GM23248 (cell line): ENCODE measurements around the gene CCBE1. TPM values are rescaled to one million over a fixed set of nuclear protein-coding genes. Genes with fewer than 3 reads are reported as not detected.
"Not testable (repeated sequence)": the region's sequence is repeated elsewhere in the genome, so short reads cannot be mapped to it uniquely, and the experiment has no call there.

Experiments used
- DNase-seq: peaks from one replicate; pipeline ENCODE4 v3.0.0-alpha.2; 2015
- H2AFZ ChIP-seq: fragments of 200-600 bp; sonication (generic); 2 replicates; pipeline ENCODE4 v1.6.1; 2016; ENCODE audit warnings: antibody characterized with exemption
- H3F3A ChIP-seq: fragments of 200-600 bp; sonication (generic); 2 replicates; pipeline ENCODE4 v1.6.1; 2016; ENCODE audit warnings: mild to moderate bottlenecking, antibody characterized with exemption, mixed run types; ENCODE audit not compliant: insufficient read depth
- H3K27ac ChIP-seq: fragments of 200-600 bp; sonication (generic); 2 replicates; pipeline ENCODE4 v1.5.1; 2016; ENCODE audit warnings: mild to moderate bottlenecking
- H3K27me3 ChIP-seq: fragments of 200-600 bp; sonication (generic); replicated peaks from 2 replicates; pipeline ENCODE4 v1.6.1; 2016; ENCODE audit warnings: mild to moderate bottlenecking; ENCODE audit not compliant: insufficient read depth
- H3K36me3 ChIP-seq: fragments of 200-600 bp; sonication (generic); 2 replicates; pipeline ENCODE4 v1.6.1; 2016; ENCODE audit warnings: low read depth, mild to moderate bottlenecking
- H3K4me1 ChIP-seq: fragments of 200-600 bp; sonication (generic); 2 replicates; pipeline ENCODE4 v1.6.1; 2016; ENCODE audit warnings: mild to moderate bottlenecking; ENCODE audit not compliant: insufficient read depth
- H3K4me2 ChIP-seq: fragments of 200-600 bp; sonication (generic); one replicate; pipeline ENCODE4 v1.6.1; 2016; ENCODE audit warnings: mild to moderate bottlenecking; ENCODE audit not compliant: unreplicated experiment
- H3K4me3 ChIP-seq: fragments of 200-600 bp; sonication (generic); 2 replicates; pipeline ENCODE4 v1.5.1; 2016; ENCODE audit warnings: mild to moderate bottlenecking
- H3K79me2 ChIP-seq: fragments of 200-600 bp; sonication (generic); 2 replicates; pipeline ENCODE4 v1.6.1; 2016; ENCODE audit warnings: mild to moderate bottlenecking; ENCODE audit not compliant: insufficient read depth
- H3K9ac ChIP-seq: fragments of 200-600 bp; sonication (generic); 2 replicates; pipeline ENCODE4 v1.6.1; 2016; ENCODE audit warnings: mild to moderate bottlenecking
- H3K9me2 ChIP-seq: fragments of 200-600 bp; sonication (generic); 2 replicates; pipeline ENCODE4 v1.6.1; 2016; ENCODE audit warnings: mixed run types, mild to moderate bottlenecking, moderate library complexity; ENCODE audit not compliant: insufficient read depth
- H3K9me3 ChIP-seq: fragments of 200-600 bp; sonication (generic); one replicate; pipeline ENCODE4 v1.6.1; 2017; ENCODE audit warnings: low read depth
- H4K20me1 ChIP-seq: fragments of 200-600 bp; sonication (generic); 2 replicates; pipeline ENCODE4 v1.6.0; 2016; ENCODE audit not compliant: insufficient read depth
- EZH2 ChIP-seq: fragments of 200-600 bp; sonication (generic); IDR thresholded peaks from 2 replicates; pipeline ENCODE4 v1.6.1; 2018; ENCODE audit warnings: antibody characterized with exemption, mild to moderate bottlenecking; ENCODE audit not compliant: insufficient read depth, poor library complexity, severe bottlenecking
- EZH2phosphoT487 ChIP-seq: fragments of 200-600 bp; sonication (generic); IDR thresholded peaks from 2 replicates; pipeline ENCODE4 v1.6.1; 2018; ENCODE audit warnings: antibody characterized with exemption, moderate library complexity, mild to moderate bottlenecking, low read depth; ENCODE audit not compliant: insufficient read depth
- WGBS, 2 experiments: methylation state at CpG; one replicate each; pipeline ENCODE4 v1.1.6; 2015 to 2017; ENCODE audit warnings: low lambda C conversion rate in 2 of 2, low coverage in 1 of 2; ENCODE audit errors: missing lambda C conversion rate in 2 of 2; 5-methylcytosine and 5-hydroxymethylcytosine counted together
- in situ Hi-C: fragments of 300-500 bp; cut with MboI; formaldehyde crosslinking; loops from 2 replicates; pipeline ENCODE4 v1.15.0; 2020
- polyA plus RNA-seq: library from polyadenylated mRNA; unstranded; fragments of >200 nt; fragmentation: Nextera tagmentation; extraction: Ambion mirVana; gene quantifications from 2 replicates; pipeline ENCODE4 v1.2.1, GENCODE V29; 2016
- total RNA-seq: library from RNA; depleted of rRNA; stranded (reverse); fragments of >200 nt; shearing (Covaris generic); gene quantifications from 2 replicates; pipeline ENCODE4 v1.2.3, GENCODE V29; 2014

Gene CCBE1
- total and polyA plus RNA-seq, 2 experiments from 2014 or later: 16.6 to 33.6 TPM

GRCh38 chr18:59740141-59740540, 42.9 kb upstream of the CCBE1 start:
- Histone ChIP-seq H3K9me2 (no peaks in the 10 kb centered on the region), H3K79me2 (no peaks in the 10 kb centered on the region), H3K4me3 (no peak overlapping the region), H3F3A (peaks cover 33% of the 10 kb centered on the region), H2AFZ (no peak overlapping the region), H3K9ac (no peak overlapping the region), H4K20me1 (no peaks in the 10 kb centered on the region), H3K4me1 (peaks cover 26% of the 10 kb centered on the region), H3K4me2 (no peak overlapping the region), H3K9me3 (no peaks in the 10 kb centered on the region), H3K27me3 (no peaks in the 10 kb centered on the region), H3K36me3 (no peaks in the 10 kb centered on the region), H3K27ac (no peak overlapping the region)
- TF ChIP-seq EZH2phosphoT487 (no peak), EZH2 (no peak)
- in situ Hi-C loops: loop anchor here (10.0 kb wide), 1 partner anchor 75 kb away; no protein-coding TSS in a partner anchor
- no peak for DNase-seq

- Histone ChIP-seq H3K27me3 (no peaks in the 10 kb centered on the region), H3K36me3 (no peaks in the 10 kb centered on the region), H3K4me3 (no peak overlapping the region), H3K9ac (no peak overlapping the region), H3F3A (peaks cover 13% of the 10 kb centered on the region), H4K20me1 (no peaks in the 10 kb centered on the region), H3K4me1 (peaks cover 6% of the 10 kb centered on the region), H2AFZ (no peak overlapping the region), H3K9me3 (no peaks in the 10 kb centered on the region), H3K79me2 (no peaks in the 10 kb centered on the region), H3K9me2 (no peaks in the 10 kb centered on the region), H3K4me2 (no peak overlapping the region), H3K27ac (no peak overlapping the region)
- TF ChIP-seq EZH2 (no peak), EZH2phosphoT487 (no peak)
- in situ Hi-C loops: no loop called here
- 98 to 100% methylated on average over 3 of the region's 3 CpGs for WGBS, 2 experiments
- DNase-seq: no peak
These were observed 40.6 kb upstream of the CCBE1 start for GRCh38 chr18:59737776-59738300.

GRCh38 chr18:59737335-59737734, 40.1 kb upstream of the CCBE1 start:
- H3K4me3 ChIP-seq, H3K27ac ChIP-seq, H3K4me2 ChIP-seq, in situ Hi-C loops, H3K9me3 ChIP-seq, H3K9me2 ChIP-seq, H3K27me3 ChIP-seq, H3F3A ChIP-seq, DNase-seq, H2AFZ ChIP-seq, H3K9ac ChIP-seq, H4K20me1 ChIP-seq, H3K79me2 ChIP-seq, H3K36me3 ChIP-seq, H3K4me1 ChIP-seq: not testable (repeated sequence)
- 97% methylated on average over 6 to 7 of the region's 7 CpGs for WGBS, 2 experiments

- 59 to 66% methylated on average over 2 of the region's 2 CpGs for WGBS, 2 experiments
- no peak overlapping the region for H2AFZ ChIP-seq
- no peak for DNase-seq
These were observed 38.8 kb upstream of the CCBE1 start for GRCh38 chr18:59736061-59736460.

GRCh38 chr18:59735269-59735860, 38.1 kb upstream of the CCBE1 start:
- in situ Hi-C loops: no loop called here
- Histone ChIP-seq H2AFZ (no peak overlapping the region), H3K27ac (no peak overlapping the region), H3K36me3 (no peaks in the 10 kb centered on the region), H3K79me2 (no peaks in the 10 kb centered on the region), H4K20me1 (no peaks in the 10 kb centered on the region), H3F3A (peaks cover 6% of the 10 kb centered on the region; the same call in 1 of the 2 replicates), H3K27me3 (no peaks in the 10 kb centered on the region), H3K4me2 (no peak overlapping the region), H3K9ac (no peak overlapping the region), H3K9me3 (no peaks in the 10 kb centered on the region), H3K4me1 (no peaks in the 10 kb centered on the region), H3K9me2 (no peaks in the 10 kb centered on the region), H3K4me3 (no peak overlapping the region)
- no peak for DNase-seq
- no peak for TF ChIP-seq EZH2phosphoT487
- no peak for TF ChIP-seq EZH2
- 91 to 92% methylated on average over 2 of the region's 2 CpGs for WGBS, 2 experiments

More at GRCh38 chr18:59736061-59736460, 38.8 kb upstream of the CCBE1 start:
- no peak overlapping the region for H3K4me2 ChIP-seq
- no peaks in the 10 kb centered on the region for H3K36me3 ChIP-seq
- no peak overlapping the region for H3K4me3 ChIP-seq
- H3K27ac ChIP-seq: no peak overlapping the region
- no peak overlapping the region for H3K9ac ChIP-seq
- H3K79me2 ChIP-seq: no peaks in the 10 kb centered on the region
- H3K9me2 ChIP-seq: no peaks in the 10 kb centered on the region
- no peaks in the 10 kb centered on the region for H3K27me3 ChIP-seq
- no peaks in the 10 kb centered on the region for H4K20me1 ChIP-seq
- no peaks in the 10 kb centered on the region for H3K4me1 ChIP-seq
- in situ Hi-C loops: no loop called here
- H3F3A ChIP-seq: peaks cover 6% of the 10 kb centered on the region; the same call in 1 of the 2 replicates
- TF ChIP-seq EZH2 (no peak), EZH2phosphoT487 (no peak)
- no peaks in the 10 kb centered on the region for H3K9me3 ChIP-seq
